ENCODE results near the gene TMEM42.

DNA sequence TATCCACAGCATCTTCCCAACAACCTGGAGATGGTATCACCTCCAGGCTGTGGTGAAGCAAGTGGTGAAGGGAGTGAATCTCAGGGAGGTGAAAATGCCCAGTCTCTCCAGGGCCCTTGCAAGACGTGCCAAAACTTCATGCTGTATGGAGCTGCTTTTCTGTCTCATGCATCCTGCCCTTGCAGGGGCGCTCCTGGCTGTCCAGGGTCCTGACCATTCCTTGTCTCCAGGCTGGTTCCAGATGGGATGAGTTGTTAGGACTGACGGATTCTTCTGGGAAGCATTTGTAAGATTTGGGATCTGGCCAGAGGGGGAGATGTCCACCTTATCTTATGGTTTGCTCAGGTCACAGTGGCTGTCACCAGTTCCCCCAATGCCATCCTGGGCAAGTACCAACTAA lies 28.5 kb downstream of the TMEM42 start:
- TF ChIP-seq POLR2AphosphoS5 (IDR thresholded peaks at IDR 0.05; ENCODE audit: low read depth, low read length) (no peak), CTCF (IDR thresholded peaks at IDR 0.05; ENCODE audit: control extremely low read depth in 1 of 3, insufficient read depth in 1 of 3, low read depth in 1 of 3, low read length in 3 of 3) (no peak), CHD2 (IDR thresholded peaks at IDR 0.05; ENCODE audit: low read length) (no peak), POLR2A (IDR thresholded peaks at IDR 0.05; ENCODE audit: control extremely low read depth in 1 of 2, low read depth in 2 of 2, low read length in 2 of 2) (no peak), RXRA (IDR thresholded peaks at IDR 0.05; ENCODE audit: insufficient read depth, low read depth, low read length) (no peak), RAD21 (IDR thresholded peaks at IDR 0.05 in 1 of 2, conservative IDR thresholded peaks at IDR 0.05 in 1 of 2; ENCODE audit: low read depth in 2 of 2, low read length in 2 of 2) (no peak), SP2 (IDR thresholded peaks at IDR 0.05; ENCODE audit: low read length) (no peak), TBP (IDR thresholded peaks at IDR 0.05; ENCODE audit: low read depth, low read length) (no peak), ZNF274 (IDR thresholded peaks at IDR 0.05; ENCODE audit: borderline replicate concordance, extremely low read depth, low read length) (no peak)

Measured in H1 (cell line).